GM21576 (cell line): ENCODE results near the gene INTS3.
A peak's percentile ranks its signal among the peaks of the same experiment; 100 is the strongest.

Source experiments
- ATAC-seq: cut with Tn5 transposase; IDR thresholded peaks from one replicate; pipeline ENCODE4 v1.9.1; 2021; ENCODE audit warnings: mild to moderate bottlenecking, moderate library complexity; ENCODE audit not compliant: unreplicated experiment

INTS3 gene

GRCh38 chr1:153727463-153728304 is at the start of gene INTS3:
TSS of gene INTS3 (plus strand) at chr1:153728050. CDS start at chr1:153728635, 585 bp downstream.
- ATAC-seq = peak; percentile 95

GRCh38 chr1:153678519-153679336 is 49.1 kb upstream of the INTS3 start, which contains the start of gene NPR1:
TSS of gene NPR1 (plus strand) at chr1:153678688. CDS start at chr1:153679109, 421 bp downstream.
- no peak for ATAC-seq

- no peak for ATAC-seq
These were observed 48.3 kb upstream of the INTS3 start for GRCh38 chr1:153679337-153680119.

- ATAC-seq = no peak
These were observed 47.8 kb upstream of the INTS3 start for GRCh38 chr1:153680120-153680403.

- no peak for ATAC-seq
These were observed 45.1 kb upstream of the INTS3 start for GRCh38 chr1:153682730-153683129.

- ATAC-seq = no peak
These were observed 44.0 kb upstream of the INTS3 start for GRCh38 chr1:153683854-153684253.

- ATAC-seq = no peak
These were observed 43.0 kb upstream of the INTS3 start for GRCh38 chr1:153684892-153685291.

- ATAC-seq = no peak
These were observed 42.1 kb upstream of the INTS3 start for GRCh38 chr1:153685544-153686340.

GRCh38 chr1:153687346-153688125 is 40.3 kb upstream of the INTS3 start:
- ATAC-seq = no peak

GRCh38 chr1:153688276-153688675 is 39.6 kb upstream of the INTS3 start:
- ATAC-seq = no peak

- no peak for ATAC-seq
These were observed 39.0 kb upstream of the INTS3 start for GRCh38 chr1:153688736-153689328.

GRCh38 chr1:153693466-153693865 is 34.4 kb upstream of the INTS3 start:
- no peak for ATAC-seq

- no peak for ATAC-seq
These were observed 31.1 kb upstream of the INTS3 start for GRCh38 chr1:153696741-153697140.

GRCh38 chr1:153697191-153698019 is 30.4 kb upstream of the INTS3 start:
- no peak for ATAC-seq

- ATAC-seq = no peak
These were observed 29.6 kb upstream of the INTS3 start for GRCh38 chr1:153698020-153698922.

- no peak for ATAC-seq
These were observed 28.7 kb upstream of the INTS3 start for GRCh38 chr1:153698923-153699714.

GRCh38 chr1:153699768-153700167 is 28.1 kb upstream of the INTS3 start:
- no peak for ATAC-seq
